ENCODE data around the gene TBX4.
"Not testable (repeated sequence)": the region's sequence is repeated elsewhere in the genome, so short reads cannot be mapped to it uniquely, and the experiment has no call there.

The TBX4 gene

DNA sequence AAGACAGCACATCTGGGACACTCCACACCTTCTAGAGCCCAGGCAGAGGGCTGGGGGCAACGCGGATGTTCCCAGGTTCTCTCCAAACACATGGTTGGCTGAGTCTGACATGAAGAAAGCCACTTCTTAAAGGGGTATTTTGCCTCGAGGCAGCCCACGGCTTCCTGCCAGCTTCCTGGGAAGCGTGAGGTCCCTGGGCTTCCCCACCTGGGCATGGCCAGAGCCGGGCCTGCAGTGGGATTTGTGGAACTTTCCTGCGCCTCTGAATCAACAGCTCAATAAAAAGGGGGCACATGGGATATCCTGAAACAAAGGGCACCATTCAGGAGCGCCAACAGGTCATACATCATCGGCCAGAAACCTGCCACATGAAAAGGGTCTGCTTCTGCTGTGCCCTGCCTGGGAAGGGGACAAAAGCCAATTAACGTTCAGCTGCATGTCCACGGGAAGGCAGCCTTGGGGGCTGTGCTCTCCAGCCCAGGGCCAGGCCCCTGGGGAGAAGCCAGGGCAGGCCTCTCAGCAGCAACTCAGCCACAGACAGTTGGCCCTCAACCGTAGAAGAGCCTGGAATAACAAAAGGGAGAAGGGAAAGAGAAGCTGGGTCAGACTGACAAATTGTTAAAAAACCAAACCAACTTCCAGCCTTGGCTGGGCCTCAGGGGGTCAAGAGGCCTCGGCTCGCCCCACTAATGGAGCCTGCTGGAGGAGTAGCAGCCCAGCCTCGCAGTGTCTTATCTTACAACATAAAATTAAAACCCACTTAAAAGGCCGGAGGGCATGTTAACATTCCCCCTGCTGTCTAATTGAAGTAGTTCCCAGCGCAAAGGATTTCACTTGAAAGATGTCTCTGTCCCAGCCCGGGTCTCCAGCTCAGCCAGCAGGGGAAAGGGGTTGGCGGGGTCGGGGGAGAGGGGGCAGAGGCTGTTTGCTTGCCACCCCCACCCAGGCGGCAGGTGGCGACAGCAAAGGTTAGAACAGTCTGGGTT, 34.2 kb downstream of the TBX4 start:
- DNase-seq = no peak

GRCh38 chr17:61487161-61487988, 35.2 kb downstream of the TBX4 start:
- no peak for DNase-seq

GRCh38 chr17:61487989-61488595, 35.9 kb downstream of the TBX4 start:
- DNase-seq = no peak

GRCh38 chr17:61488878-61489718, 36.9 kb downstream of the TBX4 start:
- DNase-seq = no peak

- no peak for DNase-seq
These were observed 37.7 kb downstream of the TBX4 start for GRCh38 chr17:61489719-61490490.

DNA sequence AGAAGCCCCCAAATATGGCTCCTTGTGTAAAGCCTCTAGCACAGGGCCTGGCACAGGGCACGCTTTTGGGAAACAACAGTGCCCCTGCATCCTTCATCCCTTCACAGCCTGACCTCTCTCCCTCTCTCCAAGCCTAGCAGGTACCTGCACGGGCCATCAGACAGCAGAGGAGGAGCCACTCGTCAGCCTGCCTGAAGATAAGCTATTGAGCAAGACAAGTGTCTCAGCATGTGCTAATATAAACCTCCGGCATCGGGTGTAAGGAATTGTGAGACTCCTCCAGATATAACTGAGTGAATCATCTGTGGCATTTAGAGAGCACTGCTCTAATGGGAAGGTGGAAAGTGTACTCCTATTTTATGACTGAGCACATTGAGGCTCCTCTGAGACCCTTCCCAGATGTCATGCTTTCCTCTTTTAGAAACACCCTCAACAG, 38.3 kb downstream of the TBX4 start:
- DNase-seq = no peak

DNA sequence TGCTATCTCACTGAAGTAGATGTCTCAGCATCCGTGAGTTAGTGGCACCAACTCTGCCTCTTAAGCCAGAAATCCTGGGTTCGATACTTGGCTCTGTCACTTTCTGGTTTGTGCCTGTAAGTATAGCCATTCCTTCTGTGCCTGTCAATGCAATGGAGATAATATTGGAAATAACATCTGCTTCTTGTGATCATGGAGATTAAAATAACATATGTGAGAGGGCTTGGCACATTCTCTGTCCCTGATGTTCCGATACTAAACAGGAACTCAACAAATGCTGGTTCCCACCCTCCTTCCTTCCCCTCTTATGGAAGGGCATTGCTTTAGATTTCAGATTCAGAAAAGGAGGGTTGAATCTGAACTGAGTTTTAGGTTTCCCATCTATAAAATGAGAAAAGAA, 39.8 kb downstream of the TBX4 start:
- DNase-seq = no peak

GRCh38 chr17:61492759-61493526, 40.7 kb downstream of the TBX4 start:
- no peak for DNase-seq

GRCh38 chr17:61493830-61494324, 41.7 kb downstream of the TBX4 start:
- DNase-seq = not testable (repeated sequence)

- DNase-seq = no peak
These were observed 42.3 kb downstream of the TBX4 start for GRCh38 chr17:61494325-61495160.

DNA sequence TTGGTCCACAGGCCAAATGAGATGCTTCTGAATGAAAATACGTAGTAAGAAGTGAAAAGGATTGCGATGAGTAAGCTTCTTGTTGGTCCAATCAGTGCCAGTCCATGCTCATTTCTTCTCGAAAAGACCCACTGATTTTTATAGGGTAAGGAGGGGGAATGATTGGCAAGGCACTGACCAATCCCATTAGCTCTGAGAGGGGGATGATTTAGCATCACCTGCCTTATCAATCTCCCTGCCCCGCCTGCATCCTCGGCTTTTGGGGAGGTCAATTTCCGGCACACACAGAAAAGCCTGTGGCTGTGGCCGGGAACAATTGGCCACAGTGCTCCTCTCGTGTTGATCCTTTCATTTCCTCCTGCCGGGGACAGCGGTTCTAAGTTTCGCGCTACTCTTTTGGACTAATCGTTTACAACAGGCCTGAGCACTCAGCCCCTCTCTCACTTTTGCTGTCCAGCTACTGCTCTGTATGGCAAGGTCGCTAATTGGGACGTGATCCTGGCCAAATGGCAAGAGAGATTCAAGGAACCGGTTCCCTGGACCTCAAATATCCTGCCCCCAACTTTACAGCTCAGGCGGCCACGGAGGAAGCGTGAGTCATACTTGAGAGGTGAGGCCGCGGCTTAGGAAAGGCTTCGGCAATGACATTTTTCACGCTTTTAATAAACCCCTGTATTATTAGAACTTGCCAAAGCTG, 43.1 kb downstream of the TBX4 start:
- no peak for DNase-seq

GRCh38 chr17:61496174-61496956, 44.1 kb downstream of the TBX4 start:
- DNase-seq = no peak

DNA sequence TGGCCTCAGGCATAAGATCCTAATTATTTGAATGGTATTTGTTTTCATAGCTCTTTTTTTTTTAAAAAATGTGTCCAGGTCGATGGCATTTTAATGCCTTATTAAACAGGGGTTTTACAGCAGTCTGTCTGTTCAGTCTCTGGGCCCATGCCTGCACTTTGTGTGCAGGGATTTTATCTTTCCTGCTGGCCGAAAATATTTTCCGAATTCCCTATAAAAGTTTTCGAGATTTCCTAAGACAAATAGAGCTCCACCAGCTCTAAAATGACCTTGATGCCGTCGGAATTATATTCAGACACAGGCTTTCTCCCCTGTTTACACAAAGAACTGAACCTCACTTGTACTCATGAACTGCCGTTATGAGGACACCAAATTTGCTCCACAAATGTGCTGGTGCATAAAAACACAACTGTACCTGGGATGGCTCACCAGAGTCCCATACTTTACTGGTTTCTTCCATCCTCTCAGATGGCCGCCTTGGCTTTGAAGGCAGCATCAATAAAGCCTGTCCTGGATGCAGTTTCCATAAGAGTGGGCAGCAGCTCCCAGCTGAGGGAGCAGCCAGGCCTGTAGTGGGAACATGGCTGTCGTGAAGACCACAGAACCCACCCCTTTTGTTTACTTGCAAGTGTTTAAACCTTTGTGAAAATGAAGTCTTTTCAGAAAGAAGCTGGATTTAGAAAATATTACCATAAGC, 44.9 kb downstream of the TBX4 start:
- DNase-seq = no peak

DNA sequence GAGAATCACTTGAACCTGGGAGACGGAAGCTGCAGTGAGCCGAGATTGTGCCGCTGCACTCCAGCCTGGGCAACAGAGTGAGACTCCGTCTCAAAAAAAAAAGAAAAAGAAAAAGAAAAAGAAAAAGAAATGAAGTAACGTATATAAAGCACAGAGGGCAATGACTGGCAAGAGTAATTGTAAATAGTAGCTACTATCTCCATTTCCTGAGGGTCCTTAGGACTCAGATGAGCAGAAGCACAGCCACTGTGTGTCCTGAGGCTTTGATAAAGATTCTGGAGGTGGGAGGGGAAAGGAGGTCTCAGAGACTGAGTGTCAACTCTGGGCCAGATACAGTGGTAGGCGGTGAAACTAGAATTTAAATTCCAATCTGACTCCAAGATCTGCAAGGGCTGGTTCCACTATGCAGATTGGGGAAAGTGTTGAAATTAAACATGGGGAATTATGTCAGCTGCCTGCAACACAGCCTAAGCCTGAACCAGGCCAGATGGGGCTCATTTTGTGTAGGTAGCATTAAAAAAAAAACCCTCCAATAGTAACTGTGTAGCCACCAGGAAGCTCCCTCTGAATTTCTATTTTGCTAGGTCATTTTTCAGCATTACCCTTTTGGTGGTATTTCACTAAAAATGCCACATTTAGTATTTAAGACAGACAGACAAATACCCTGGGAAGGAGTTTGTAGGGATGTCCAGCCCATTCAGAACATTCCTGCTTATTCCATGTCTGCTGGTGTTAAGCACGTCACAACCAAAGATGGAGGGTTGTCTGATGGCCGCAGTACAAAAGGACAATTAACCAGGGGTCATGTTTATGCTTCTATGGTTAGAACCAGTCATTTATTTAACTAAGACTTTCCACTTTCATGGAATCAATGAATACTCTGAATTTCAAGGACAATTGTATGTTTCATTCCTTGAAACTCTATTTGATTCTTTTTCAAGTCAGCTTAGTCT, 46.1 kb downstream of the TBX4 start:
- DNase-seq = no peak

DNA sequence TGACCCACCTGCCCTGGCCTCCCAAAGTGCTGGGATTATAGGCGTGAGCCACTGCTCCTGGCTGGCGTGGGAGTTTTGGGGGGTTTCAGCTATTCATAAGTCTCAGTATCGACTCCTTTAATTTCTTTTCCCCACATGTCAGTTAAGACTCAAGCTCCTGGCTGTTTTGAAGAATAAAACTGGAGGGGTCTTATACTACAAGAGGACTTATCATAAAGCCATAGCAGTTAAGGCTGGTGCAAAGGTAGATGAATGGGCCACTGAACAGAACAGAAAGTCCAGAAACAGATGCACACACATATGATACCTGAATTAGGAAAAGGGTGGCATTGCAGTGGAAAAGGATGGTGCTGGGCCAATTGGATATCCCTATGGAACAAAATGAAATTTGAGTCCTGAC, 47.4 kb downstream of the TBX4 start:
- no peak for DNase-seq

GRCh38 chr17:61500287-61500686, 48.1 kb downstream of the TBX4 start:
- no peak for DNase-seq
